Thymus (tissue), 11 donors: ENCODE results near the gene NADK. TPM values are rescaled to one million over a fixed set of nuclear protein-coding genes. Genes with fewer than 3 reads are reported as not detected.

Experiments
- DNase-seq, 9 donors: peaks; one replicate each; pipeline ENCODE4 v3.0.0-alpha.2; 2013; ENCODE audit warnings: low spot score in 9 of 9, low read depth in 6 of 9, missing footprints in 1 of 9
- H3K27ac ChIP-seq, 2 donors: one replicate each; pipeline ENCODE4 v1.5.1; 2013; ENCODE audit warnings: control low read depth in 1 of 2, low read depth in 1 of 2, low read length in 1 of 2, mild to moderate bottlenecking in 1 of 2, moderate library complexity in 1 of 2
- H3K27me3 ChIP-seq, 2 donors: one replicate each; pipeline ENCODE4 v1.5.1; 2013; ENCODE audit warnings: low read length in 1 of 2; ENCODE audit not compliant: control insufficient read depth in 2 of 2, insufficient read depth in 1 of 2
- H3K36me3 ChIP-seq, 2 donors: one replicate each; pipeline ENCODE4 v1.5.1; 2013; ENCODE audit warnings: low read length in 1 of 2, mild to moderate bottlenecking in 1 of 2, moderate library complexity in 1 of 2; ENCODE audit not compliant: control insufficient read depth in 2 of 2, insufficient read depth in 2 of 2
- H3K4me1 ChIP-seq, 2 donors: one replicate each; pipeline ENCODE4 v1.5.1; 2013; ENCODE audit warnings: low read length in 2 of 2; ENCODE audit not compliant: control insufficient read depth in 2 of 2, insufficient read depth in 2 of 2
- H3K4me3 ChIP-seq, 2 donors: one replicate each; pipeline ENCODE4 v1.5.1; 2013; ENCODE audit warnings: low read length in 2 of 2, control low read depth in 1 of 2, mild to moderate bottlenecking in 1 of 2
- H3K9me3 ChIP-seq, 2 donors: one replicate each; pipeline ENCODE4 v1.5.1; 2013; ENCODE audit warnings: low read length in 1 of 2, mild to moderate bottlenecking in 1 of 2; ENCODE audit not compliant: control insufficient read depth in 2 of 2, insufficient read depth in 1 of 2
- WGBS: extraction: QIAGEN DNeasy Blood & Tissue Kit; methylation state at CpG from one replicate; pipeline ENCODE4 v1.1.7; 2013; 5-methylcytosine and 5-hydroxymethylcytosine counted together
- polyA plus RNA-seq: library from polyadenylated mRNA; stranded (reverse); fragments of 200-250 nt; gene quantifications from one replicate; pipeline ENCODE4 v1.2.3, GENCODE V29; 2013
- total RNA-seq: library from RNA; stranded (reverse); fragments of 120-200 nt; gene quantifications from one replicate; pipeline ENCODE4 v1.2.4, GENCODE V29; 2013
- donor health status: healthy.

The NADK gene
- total and polyA plus RNA-seq, 2 donors, result 25.0 to 60.0 TPM

GRCh38 chr1:1761504-1762376 lies 16.5 kb downstream of the NADK start:
- Histone ChIP-seq H3K4me3 (no peak overlapping the region), H3K27ac (no peak overlapping the region), H3K27me3 (no peaks in the 10 kb centered on the region), H3K4me1 (no peaks in the 10 kb centered on the region), H3K9me3 (no peaks in the 10 kb centered on the region), H3K36me3 (peaks cover 55 to 69% of the 10 kb centered on the region in 2 donors)
- 98% methylated on average over 23 of the region's 23 CpGs for WGBS
- no peak for DNase-seq

GRCh38 chr1:1760715-1761114 lies 17.6 kb downstream of the NADK start:
- Histone ChIP-seq H3K27ac (no peak overlapping the region), H3K27me3 (no peaks in the 10 kb centered on the region), H3K9me3 (no peaks in the 10 kb centered on the region), H3K4me3 (no peak overlapping the region), H3K36me3 (peaks cover 62 to 77% of the 10 kb centered on the region in 2 donors), H3K4me1 (no peaks in the 10 kb centered on the region)
- WGBS, result 96% methylated on average over 10 of the region's 10 CpGs
- DNase-seq, result no peak

DNA sequence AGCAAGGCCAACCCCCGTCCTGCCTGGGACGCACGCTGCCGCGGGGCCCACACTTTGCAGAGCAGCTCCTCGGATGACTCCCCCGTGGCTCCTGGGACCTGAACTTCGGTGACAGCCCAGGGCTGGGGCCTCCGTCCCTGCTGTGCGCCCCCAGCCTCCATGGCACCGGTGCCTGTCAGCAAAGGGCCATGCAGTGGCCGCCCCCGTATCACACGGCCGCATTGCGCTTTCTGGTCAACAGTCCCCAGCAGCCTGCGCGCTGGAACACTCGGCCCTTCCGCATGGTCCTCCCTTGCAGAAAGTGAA lies 18.0 kb downstream of the NADK start:
- no peak for DNase-seq
- Histone ChIP-seq H3K9me3 (no peaks in the 10 kb centered on the region), H3K4me1 (no peaks in the 10 kb centered on the region), H3K36me3 (peaks cover 66 to 81% of the 10 kb centered on the region in 2 donors), H3K27me3 (no peaks in the 10 kb centered on the region), H3K4me3 (no peak overlapping the region), H3K27ac (no peak overlapping the region)
- 98% methylated on average over 20 of the region's 20 CpGs for WGBS

DNA sequence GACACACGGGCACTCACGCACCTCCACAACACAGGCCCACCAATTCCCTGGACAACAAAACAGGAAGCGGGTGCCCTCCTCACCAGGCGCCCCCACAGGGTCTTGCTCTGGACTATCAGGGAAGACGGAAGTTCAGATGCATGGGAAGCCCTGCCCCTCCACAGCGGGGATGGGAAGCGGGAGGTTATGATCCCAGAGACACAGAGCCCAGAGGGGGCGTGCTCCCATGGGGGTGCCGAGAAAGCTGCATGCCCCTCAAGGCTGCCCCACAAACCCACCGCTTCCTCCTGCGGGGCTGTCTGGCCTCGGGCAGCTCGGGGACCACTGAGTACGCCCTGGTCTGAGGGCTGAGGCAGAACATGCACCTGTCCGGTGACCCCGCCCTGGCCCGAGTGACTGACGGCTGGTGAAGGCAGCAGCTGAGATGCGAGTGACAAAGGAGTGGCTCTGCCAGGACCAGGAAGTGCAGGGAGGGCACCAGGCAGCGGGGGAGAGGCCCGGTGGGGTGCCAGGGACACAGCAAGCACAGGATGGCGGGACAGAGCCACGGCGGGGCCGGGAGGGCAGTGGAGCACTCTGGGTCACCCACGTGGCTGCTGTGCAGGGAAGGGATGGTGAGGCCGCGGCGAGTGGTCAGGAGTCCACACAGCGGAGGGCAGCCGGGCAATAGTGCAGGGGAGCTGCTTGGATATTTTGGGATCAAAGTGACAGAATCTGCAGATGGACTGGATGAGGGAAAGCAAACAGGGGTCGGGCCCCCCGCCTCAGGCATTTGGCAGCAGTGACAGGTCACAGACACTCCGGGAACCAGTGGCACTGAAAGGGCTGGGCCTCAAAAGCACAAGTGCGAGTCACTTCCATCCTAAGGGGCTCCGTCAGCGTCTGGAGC lies 18.6 kb downstream of the NADK start:
- no peak overlapping the region for H3K4me3 ChIP-seq
- H3K27me3 ChIP-seq, result no peaks in the 10 kb centered on the region
- H3K4me1 ChIP-seq, result no peaks in the 10 kb centered on the region
- no peak overlapping the region for H3K27ac ChIP-seq
- 97% methylated on average over 37 of the region's 37 CpGs for WGBS
- DNase-seq, result no peak
- no peaks in the 10 kb centered on the region for H3K9me3 ChIP-seq
- H3K36me3 ChIP-seq, result peaks cover 64 to 81% of the 10 kb centered on the region in 2 donors

DNA sequence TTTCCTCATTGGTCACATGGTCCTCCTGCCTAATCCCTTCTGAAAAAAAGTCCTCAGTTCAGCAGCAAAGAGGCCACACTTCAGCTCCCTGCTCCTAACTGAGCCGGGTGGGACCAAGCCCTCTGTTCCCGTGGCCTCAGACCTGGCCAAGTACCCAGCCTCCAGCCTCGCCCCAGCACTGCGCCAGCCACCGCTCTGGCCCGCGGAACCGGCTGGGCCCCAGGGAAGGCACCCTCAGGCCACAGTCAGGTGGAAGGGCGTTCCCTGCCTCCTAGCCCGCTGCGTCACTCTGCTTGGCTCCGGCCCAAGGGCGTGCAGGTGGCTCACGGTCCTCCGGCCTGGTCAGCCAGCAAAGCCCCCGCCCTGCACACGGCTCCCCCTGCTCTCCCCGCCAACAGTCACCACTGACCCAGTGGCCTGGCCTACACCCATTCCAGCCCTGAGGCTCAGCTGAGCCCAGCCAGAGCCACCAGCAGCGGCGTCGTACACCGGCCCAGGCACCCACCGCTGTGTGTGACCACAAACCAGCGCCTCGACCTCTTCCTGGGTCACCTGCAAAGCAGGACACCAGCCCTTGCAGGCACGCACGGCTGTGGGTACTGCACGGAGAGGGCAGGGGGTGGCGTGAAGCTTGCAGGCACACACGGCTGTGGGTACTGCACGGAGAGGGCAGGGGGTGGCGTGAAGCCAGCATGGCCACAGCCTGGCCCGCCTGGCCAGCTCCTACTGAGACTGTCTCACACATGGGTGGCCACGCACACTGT lies 19.4 kb downstream of the NADK start:
- WGBS, result 89% methylated on average over 34 of the region's 34 CpGs
- H3K36me3 ChIP-seq, result peaks cover 66 to 81% of the 10 kb centered on the region in 2 donors
- H3K9me3 ChIP-seq, result no peaks in the 10 kb centered on the region
- H3K27me3 ChIP-seq, result no peaks in the 10 kb centered on the region
- H3K4me1 ChIP-seq, result no peaks in the 10 kb centered on the region
- DNase-seq, result no peak
- no peak overlapping the region for H3K27ac ChIP-seq
- no peak overlapping the region for H3K4me3 ChIP-seq

DNA sequence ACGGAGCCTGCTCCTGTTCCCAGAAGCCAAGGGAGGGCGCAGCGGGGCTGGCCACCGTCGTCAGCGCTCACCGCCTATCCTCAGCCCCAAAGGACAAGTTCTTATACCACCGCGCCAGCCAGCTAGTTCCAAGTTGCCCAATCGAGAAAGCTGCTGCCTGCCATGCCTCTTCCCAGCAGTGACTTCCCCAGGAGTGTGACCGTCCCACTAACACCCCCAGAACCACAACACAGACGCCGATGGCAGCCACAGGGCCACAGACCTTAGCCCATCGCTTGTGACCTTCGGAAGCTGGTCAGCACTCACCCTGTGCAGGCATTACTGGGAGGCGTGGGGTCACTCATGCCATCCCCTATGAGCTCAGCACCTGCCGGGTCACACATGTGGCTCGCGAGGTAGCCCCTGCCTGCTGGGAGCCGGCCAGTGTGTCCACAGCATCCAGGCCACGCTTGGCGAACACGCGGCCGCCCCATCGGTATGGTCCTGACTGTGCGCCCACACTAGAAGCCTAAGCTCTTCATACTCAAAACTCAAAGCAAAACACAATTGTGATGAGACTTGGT lies 20.1 kb downstream of the NADK start:
- Histone ChIP-seq H3K4me3 (no peak overlapping the region), H3K27me3 (no peaks in the 10 kb centered on the region), H3K36me3 (peaks cover 73 to 84% of the 10 kb centered on the region in 2 donors), H3K27ac (no peak overlapping the region), H3K9me3 (no peaks in the 10 kb centered on the region), H3K4me1 (no peaks in the 10 kb centered on the region)
- 98% methylated on average over 27 of the region's 27 CpGs for WGBS
- DNase-seq, result no peak

GRCh38 chr1:1757422-1758058 lies 20.7 kb downstream of the NADK start:
- no peak for DNase-seq
- H3K36me3 ChIP-seq, result peaks cover 73 to 87% of the 10 kb centered on the region in 2 donors
- H3K9me3 ChIP-seq, result no peaks in the 10 kb centered on the region
- no peaks in the 10 kb centered on the region for H3K4me1 ChIP-seq
- H3K4me3 ChIP-seq, result no peak overlapping the region
- H3K27me3 ChIP-seq, result no peaks in the 10 kb centered on the region
- 98% methylated on average over 25 of the region's 25 CpGs for WGBS
- no peak overlapping the region for H3K27ac ChIP-seq

- 94% methylated on average over 33 of the region's 33 CpGs for WGBS
Observed at GRCh38 chr1:1756661-1757421, 21.4 kb downstream of the NADK start.

More at GRCh38 chr1:1756661-1757421, 21.4 kb downstream of the NADK start:
- no peaks in the 10 kb centered on the region for H3K4me1 ChIP-seq
- H3K9me3 ChIP-seq, result no peaks in the 10 kb centered on the region
- H3K4me3 ChIP-seq, result no peak overlapping the region
- peaks cover 68 to 84% of the 10 kb centered on the region in 2 donors for H3K36me3 ChIP-seq
- no peak for DNase-seq
- no peaks in the 10 kb centered on the region for H3K27me3 ChIP-seq
- H3K27ac ChIP-seq, result no peak overlapping the region
